ENCODE measurements around the gene DNAH6.

GRCh38 chr2:84799772-84800171 lies 283.5 kb downstream of the DNAH6 start:
- no peak for TF ChIP-seq CTCF (optimal IDR thresholded peaks at IDR 0.05 in 1 of 3, IDR thresholded peaks at IDR 0.05 in 1 of 3, conservative IDR thresholded peaks at IDR 0.05 in 1 of 3; ENCODE audit: extremely low read depth in 1 of 3, insufficient read depth in 2 of 3, low read length in 3 of 3)
- TF ChIP-seq EZH2 (IDR thresholded peaks at IDR 0.05; ENCODE audit: low read length), result no peak
